Fibroblast of skin of left biceps (primary cell): ENCODE data around the gene TAF3.

Source experiments
- DNase-seq, 2 experiments: peaks; one replicate each; pipeline ENCODE4 v3.0.0-alpha.2; 2013; ENCODE audit warnings: low read depth in 2 of 2

Gene TAF3

DNA sequence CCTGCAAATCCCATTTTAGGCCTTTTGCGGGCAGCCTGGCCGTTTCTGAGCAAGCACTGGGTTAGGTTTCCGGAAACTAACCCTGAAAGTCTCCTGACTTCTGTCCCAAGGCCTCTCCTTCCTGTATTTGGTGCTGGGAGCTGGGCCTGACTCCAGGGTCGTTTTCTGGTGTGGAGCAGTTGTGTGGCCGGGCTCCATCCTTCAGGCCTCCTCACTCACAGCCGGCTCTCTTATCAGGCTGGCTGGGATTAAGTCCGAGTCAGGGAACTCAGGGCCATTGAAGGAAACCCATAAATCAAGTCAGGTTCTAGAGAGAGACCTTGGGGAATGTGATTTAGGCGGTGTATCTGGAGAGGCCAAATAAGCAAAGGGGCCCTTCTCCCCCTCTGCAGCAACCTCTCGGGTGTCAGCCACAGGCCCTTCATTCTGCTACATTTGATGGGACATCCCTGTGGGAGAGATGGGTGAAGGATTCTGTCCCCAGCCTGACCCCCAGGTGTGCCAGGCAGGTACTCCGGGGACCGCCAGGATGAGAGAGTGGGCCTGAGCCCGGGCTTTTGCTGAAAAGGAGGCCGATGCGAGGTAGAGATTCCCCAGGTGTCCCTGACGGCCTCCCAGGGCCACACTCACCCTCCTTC lies 239.4 kb downstream of the TAF3 start:
- no peak for DNase-seq

DNA sequence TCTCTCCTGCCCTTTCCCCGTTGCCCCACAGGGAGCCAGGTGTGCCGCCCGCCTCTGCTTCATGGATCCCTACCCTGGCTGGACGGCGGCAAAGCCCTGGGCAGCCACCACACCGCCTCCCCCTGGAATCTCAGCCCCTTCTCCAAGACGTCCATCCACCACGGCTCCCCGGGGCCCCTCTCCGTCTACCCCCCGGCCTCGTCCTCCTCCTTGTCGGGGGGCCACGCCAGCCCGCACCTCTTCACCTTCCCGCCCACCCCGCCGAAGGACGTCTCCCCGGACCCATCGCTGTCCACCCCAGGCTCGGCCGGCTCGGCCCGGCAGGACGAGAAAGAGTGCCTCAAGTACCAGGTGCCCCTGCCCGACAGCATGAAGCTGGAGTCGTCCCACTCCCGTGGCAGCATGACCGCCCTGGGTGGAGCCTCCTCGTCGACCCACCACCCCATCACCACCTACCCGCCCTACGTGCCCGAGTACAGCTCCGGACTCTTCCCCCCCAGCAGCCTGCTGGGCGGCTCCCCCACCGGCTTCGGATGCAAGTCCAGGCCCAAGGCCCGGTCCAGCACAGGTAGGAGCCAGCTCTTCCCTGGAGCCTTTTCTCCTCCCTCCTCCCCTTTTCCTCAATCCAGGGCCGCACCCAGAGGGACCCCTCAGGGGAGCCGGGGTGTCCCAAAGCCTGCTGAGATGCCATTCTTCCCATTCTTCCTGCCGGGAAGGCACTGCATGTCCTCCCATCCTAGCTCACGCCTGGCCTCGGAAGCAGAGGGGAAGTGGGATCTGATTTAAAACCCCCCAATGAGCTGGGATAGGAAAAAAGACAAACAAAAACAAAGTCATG lies 240.2 kb downstream of the TAF3 start:
- no peak for DNase-seq

DNA sequence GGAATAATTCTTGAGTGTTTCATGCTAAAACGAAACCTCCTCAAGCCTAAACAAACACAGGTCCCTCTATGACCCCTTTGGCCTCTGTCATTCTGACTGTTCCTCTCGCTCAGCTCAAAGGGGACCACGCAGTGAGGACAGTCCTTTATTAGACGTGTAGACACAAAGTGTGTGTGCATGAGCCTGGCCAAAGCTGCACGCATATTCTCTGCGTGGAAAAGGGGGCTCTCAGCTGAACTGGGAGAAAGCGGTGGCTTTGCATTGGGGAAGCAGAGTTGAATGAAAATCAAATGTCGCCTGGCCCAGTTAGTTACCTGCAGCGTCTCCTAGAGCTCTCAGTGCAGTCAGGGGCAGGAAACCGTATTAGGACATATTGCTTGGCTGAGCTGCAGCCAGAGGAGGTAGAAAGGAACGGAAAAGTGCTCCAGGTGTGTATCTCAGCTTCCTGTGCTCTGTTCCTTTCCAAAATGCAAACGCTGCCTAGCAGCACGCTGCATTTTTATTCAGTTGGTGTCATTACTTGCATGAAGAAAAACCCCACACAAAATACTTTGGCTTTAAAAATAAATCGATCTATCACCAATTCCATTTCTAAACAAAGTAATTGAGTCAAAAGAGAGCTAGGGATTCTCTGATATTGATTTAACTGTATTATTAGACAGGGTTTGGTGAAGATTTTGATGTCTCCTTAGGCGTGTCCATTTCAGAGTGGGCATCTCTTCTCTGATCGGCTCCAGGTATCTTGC lies 241.1 kb downstream of the TAF3 start:
- DNase-seq = no peak

DNA sequence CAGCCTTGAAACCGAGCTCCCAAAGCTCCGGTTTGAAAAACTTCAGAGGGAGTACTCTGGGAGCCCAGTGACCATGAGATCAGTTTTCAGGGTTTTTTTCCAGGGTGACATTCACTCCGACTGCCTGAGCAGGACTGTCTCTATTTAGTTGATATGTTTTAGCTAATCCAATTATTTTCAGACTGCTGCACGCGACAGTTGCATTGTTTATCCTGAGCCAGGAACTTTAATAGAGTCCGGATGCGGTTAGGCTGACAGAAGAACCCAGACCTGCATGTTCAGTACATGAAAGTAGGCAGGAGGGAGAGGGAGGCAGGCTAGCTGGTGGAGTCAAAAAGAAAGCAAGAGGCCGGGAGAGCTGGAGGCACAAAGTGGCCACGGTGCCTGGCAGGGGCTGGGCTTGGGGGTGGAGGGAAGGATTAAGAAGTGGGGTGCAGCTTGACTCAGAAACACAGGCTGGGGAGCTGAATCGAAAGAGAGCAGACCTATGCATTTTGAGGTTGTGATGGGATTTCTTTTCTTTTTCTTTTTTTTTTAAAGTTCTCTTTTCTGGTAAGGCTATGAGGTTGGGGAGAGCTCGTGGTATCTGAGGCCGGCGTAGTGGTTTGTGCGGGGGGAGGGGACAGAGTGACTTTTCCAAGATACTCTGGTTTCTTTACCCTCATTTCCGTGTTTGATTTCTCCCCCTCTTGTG lies 241.9 kb downstream of the TAF3 start:
- no peak for DNase-seq

DNA sequence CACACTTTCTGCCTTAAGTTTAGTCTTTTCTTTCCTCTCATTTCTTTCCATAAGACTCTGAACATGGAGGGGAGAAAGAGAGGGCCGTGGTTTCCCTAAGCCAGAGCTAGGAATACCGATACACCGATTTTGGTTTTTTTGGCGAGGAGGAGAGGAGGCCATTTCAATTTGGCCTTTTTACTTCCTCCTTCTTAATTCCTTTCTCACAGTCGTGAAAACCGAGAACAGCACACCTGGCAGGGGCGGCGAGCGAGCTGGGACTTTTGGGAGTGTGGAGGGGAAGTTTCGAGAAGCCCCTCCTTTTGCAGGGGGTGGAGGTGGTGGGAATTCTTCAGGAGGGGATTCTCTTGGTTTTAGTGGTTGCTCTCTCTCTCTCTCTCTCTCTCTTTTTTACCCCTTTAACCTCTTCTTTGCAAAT lies 242.4 kb downstream of the TAF3 start:
- no peak for DNase-seq

DNA sequence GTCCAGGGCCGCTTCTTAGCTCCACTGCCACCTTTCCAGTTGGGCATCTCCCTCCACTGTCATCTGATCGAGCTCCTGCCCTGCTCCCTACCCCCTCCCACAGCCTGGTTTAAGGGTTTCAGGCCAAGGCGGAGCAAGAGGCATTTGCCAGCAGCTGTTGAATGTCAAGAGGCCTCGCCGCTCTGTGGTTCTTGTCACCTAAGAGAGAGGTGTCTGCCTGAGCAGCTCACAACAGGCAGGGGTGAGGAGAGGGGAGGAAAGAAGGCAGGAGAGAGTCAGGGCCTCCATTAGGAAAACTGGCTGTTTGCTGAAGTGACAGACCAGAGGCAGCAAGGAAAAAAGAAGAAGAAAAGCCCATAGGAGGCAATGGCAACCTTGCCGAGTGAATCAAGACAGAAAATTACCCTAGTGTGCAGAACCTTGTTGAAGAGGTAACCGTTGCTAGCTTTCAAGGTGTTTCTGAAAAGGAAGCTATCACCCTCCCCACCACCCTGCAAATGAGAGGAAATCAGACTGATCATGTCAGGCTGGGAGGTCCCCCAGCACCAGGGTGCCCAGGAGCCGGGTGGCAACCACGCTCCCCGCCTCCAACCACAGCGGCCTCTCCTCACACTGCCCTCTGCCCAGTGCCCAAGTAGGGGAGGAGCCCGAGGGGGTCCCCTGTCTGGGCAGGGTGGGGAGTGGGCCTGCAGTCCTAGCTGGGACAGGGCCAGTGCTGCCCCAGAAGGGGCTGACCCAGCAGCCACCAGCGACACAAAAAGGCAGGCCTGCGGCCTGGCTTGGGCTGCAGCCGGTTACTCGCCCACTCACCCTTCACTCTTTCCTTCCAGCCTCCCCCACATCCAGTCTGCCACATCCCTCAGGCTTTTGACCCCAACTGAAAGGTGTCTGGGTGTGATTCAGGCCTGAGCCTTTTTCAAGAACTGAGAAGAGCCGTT lies 243.2 kb downstream of the TAF3 start:
- no peak for DNase-seq

DNA sequence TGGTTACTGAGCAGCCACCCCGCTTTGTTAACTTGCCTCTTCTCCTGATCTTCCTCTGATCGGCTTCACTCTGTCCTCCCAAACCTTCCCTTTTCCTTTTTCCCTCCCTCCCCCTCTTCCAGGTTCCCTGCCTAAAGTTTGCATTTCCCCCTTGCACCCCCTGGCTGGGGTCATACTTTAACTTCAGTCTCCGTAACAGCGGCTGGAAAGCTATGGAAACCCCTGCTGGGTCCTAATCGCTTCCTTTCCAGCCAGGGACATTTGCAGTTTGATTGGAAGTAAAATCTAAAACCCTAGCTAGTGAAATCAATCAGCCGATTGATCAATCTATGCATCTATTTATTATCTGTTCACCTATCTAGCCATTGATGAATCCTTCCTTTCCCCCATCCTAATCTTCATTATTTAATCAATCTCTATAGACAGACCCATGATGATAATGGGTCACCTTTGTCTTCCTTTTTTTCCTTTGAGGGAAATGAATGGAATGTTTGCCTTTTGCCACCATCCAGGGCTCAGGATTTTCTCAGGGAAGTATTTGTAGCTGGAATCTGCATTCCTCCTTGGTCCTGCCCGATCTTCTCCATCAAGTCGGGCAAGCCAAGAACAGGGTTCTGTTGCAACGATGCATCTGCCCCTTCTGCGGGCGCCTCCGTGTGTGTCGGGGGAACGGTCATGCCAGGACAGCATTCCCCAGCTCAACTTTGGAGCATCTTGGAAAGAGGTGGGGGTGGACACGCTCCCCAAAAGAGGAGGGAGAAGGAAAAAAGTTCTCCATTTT lies 245.0 kb downstream of the TAF3 start:
- no peak for DNase-seq

DNA sequence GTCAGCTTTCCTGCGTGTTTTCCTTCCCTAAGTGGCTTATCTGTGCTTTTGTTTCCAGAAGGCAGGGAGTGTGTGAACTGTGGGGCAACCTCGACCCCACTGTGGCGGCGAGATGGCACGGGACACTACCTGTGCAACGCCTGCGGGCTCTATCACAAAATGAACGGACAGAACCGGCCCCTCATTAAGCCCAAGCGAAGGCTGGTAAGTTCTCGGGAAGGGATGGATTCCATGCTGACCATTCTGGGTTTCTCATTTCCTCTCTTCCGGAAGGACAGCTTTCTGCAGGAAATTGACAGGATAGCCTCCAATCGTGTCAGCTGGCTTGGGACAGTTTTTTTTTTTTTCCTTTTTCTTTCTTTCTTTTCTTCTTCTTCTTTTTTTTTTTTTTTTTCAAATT lies 245.6 kb downstream of the TAF3 start:
- DNase-seq = no peak

DNA sequence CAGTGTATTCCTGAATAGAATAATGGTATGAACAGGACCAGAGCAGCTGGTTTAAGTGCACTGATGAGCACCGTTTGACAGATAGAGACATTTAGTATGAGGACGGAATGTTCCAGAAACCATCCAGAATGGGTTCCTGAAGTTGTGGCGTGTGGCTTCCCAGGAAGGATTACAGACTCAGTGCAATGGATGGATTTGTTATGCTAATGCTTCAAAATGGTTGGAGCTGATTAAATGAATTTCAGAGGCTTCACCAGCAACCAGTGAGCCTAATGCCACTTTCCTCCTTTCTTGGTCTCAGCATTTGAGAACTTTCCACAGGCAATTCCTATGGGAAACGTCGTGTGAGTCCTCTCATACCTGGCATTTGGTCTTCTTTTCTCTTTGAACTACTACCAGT lies 246.1 kb downstream of the TAF3 start:
- DNase-seq = no peak

DNA sequence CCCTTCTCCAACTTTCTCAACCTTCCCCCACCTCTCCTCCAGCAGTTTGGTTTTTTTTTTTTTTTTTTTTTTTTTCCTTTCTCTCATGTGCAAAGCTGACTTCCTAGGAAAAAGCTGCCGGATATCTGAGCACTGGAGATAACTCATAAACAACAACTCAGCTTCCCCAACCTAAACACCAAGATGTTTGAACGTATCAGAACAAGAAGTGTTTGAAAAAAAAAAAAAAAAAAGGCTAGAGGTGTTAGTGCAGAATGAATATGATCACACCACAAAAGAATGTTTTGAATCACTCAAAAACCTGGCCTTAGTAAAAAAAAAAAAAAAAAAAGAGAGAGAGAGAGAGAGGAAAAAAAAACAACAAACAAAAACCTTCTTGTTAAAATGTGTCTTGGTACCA lies 247.3 kb downstream of the TAF3 start:
- DNase-seq = no peak

DNA sequence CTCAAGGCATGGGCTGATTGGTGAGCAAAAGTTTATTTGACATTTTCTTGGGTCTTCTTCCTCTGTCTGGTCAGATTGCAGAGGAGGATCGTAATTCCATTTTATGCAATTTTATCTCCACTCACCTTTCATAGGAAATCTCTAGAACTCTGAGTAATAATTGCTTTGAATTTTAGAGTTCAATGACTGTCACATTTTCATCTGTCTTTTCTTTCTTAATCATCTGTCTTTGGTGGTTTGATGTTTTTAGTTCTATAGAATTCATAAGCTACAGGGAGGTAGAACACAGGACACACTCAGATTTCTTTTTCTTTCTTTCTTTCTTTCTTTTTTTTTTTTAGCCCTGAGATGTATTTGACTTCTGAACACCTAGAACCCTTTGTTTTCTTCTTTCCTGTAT lies 247.8 kb downstream of the TAF3 start:
- no peak for DNase-seq
